ENCODE data around the gene ZP1.

ZP1 gene

GRCh38 chr11:60855726-60856633 is 11.4 kb upstream of the ZP1 start, which contains the start of gene PTGDR2:
TSS of gene PTGDR2 (minus strand) at chr11:60855950. CDS start at chr11:60853722, 2,228 bp downstream.
- Histone ChIP-seq H3K4me1 (ENCODE audit: insufficient read depth, low read length, poor library complexity, severe bottlenecking) (peaks cover 73% of the 10 kb centered on the region), H3K79me2 (ENCODE audit: insufficient read depth, low read length) (peaks cover 45% of the 10 kb centered on the region), H4K20me1 (ENCODE audit: insufficient read depth, low read length, poor library complexity, severe bottlenecking) (no peaks in the 10 kb centered on the region), H3F3A (ENCODE audit: low read depth) (no peaks in the 10 kb centered on the region), H3K27me3 (ENCODE audit: insufficient read depth, low read length, poor library complexity, severe bottlenecking) (no peaks in the 10 kb centered on the region), H3K9me2 (replicated peaks; ENCODE audit: low read depth, low read length) (no peaks in the 10 kb centered on the region), H3K9me3 (ENCODE audit: insufficient read depth, low read depth, low read length) (no peaks in the 10 kb centered on the region), H3K9ac (ENCODE audit: low read depth, low read length, poor library complexity, severe bottlenecking) (peak within 1 kb of the TSS; percentile 71), H2AFZ (ENCODE audit: low read length) (no peak within 1 kb of the TSS), H3K36me3 (ENCODE audit: insufficient read depth, low read length) (peaks cover 10% of the 10 kb centered on the region; the same call in 1 of the 2 replicates), H3K4me2 (ENCODE audit: low read depth, low read length, poor library complexity, severe bottlenecking) (peak within 1 kb of the TSS; percentile 89), H3K4me3 (ENCODE audit: low read length, poor library complexity, severe bottlenecking) (peak within 1 kb of the TSS; percentile 72)
- TF ChIP-seq EZH2phosphoT487 (IDR thresholded peaks at IDR 0.05; ENCODE audit: borderline replicate concordance) (no peak), CTCF (conservative IDR thresholded peaks at IDR 0.05; ENCODE audit: low read length) (no peak)

GRCh38 chr11:60857378-60858232 is 9.7 kb upstream of the ZP1 start:
- TF ChIP-seq EZH2phosphoT487 (IDR thresholded peaks at IDR 0.05; ENCODE audit: borderline replicate concordance), result no peak
- TF ChIP-seq CTCF (conservative IDR thresholded peaks at IDR 0.05; ENCODE audit: low read length), result no peak
- peaks cover 29% of the 10 kb centered on the region for H3K79me2 ChIP-seq (ENCODE audit: insufficient read depth, low read length)

GRCh38 chr11:60858236-60858635 is 9.1 kb upstream of the ZP1 start:
- Histone ChIP-seq H3K9me2 (replicated peaks; ENCODE audit: low read depth, low read length) (no peaks in the 10 kb centered on the region), H3K4me2 (ENCODE audit: low read depth, low read length, poor library complexity, severe bottlenecking) (peak overlapping the region; percentile 70), H3K9me3 (ENCODE audit: insufficient read depth, low read depth, low read length) (no peaks in the 10 kb centered on the region), H3K79me2 (ENCODE audit: insufficient read depth, low read length) (peaks cover 22% of the 10 kb centered on the region), H3K36me3 (ENCODE audit: insufficient read depth, low read length) (no peaks in the 10 kb centered on the region), H3F3A (ENCODE audit: low read depth) (no peaks in the 10 kb centered on the region), H3K4me3 (ENCODE audit: low read length, poor library complexity, severe bottlenecking) (peak overlapping the region; percentile 50), H3K9ac (ENCODE audit: low read depth, low read length, poor library complexity, severe bottlenecking) (peak overlapping the region; percentile 34), H4K20me1 (ENCODE audit: insufficient read depth, low read length, poor library complexity, severe bottlenecking) (no peaks in the 10 kb centered on the region), H3K27me3 (ENCODE audit: insufficient read depth, low read length, poor library complexity, severe bottlenecking) (no peaks in the 10 kb centered on the region), H3K4me1 (ENCODE audit: insufficient read depth, low read length, poor library complexity, severe bottlenecking) (peaks cover 75% of the 10 kb centered on the region), H2AFZ (ENCODE audit: low read length) (no peak overlapping the region)
- TF ChIP-seq EZH2phosphoT487 (IDR thresholded peaks at IDR 0.05; ENCODE audit: borderline replicate concordance) (no peak), CTCF (conservative IDR thresholded peaks at IDR 0.05; ENCODE audit: low read length) (no peak)

More at GRCh38 chr11:60857378-60858232, 9.7 kb upstream of the ZP1 start:
- Histone ChIP-seq H3K36me3 (ENCODE audit: insufficient read depth, low read length) (no peaks in the 10 kb centered on the region), H3K4me1 (ENCODE audit: insufficient read depth, low read length, poor library complexity, severe bottlenecking) (peaks cover 76% of the 10 kb centered on the region), H3K9ac (ENCODE audit: low read depth, low read length, poor library complexity, severe bottlenecking) (peak overlapping the region; percentile 34), H3K4me3 (ENCODE audit: low read length, poor library complexity, severe bottlenecking) (peak overlapping the region; percentile 50), H2AFZ (ENCODE audit: low read length) (no peak overlapping the region), H3K4me2 (ENCODE audit: low read depth, low read length, poor library complexity, severe bottlenecking) (peak overlapping the region; percentile 70), H4K20me1 (ENCODE audit: insufficient read depth, low read length, poor library complexity, severe bottlenecking) (no peaks in the 10 kb centered on the region), H3K9me2 (replicated peaks; ENCODE audit: low read depth, low read length) (no peaks in the 10 kb centered on the region), H3K27me3 (ENCODE audit: insufficient read depth, low read length, poor library complexity, severe bottlenecking) (no peaks in the 10 kb centered on the region), H3K9me3 (ENCODE audit: insufficient read depth, low read depth, low read length) (no peaks in the 10 kb centered on the region), H3F3A (ENCODE audit: low read depth) (no peaks in the 10 kb centered on the region)
